Right lobe of liver (tissue), 6 donors: ENCODE results near the gene DLG2. TPM values are rescaled to one million over a fixed set of nuclear protein-coding genes. Genes with fewer than 3 reads are reported as not detected.
"Not testable (repeated sequence)": the region's sequence is repeated elsewhere in the genome, so short reads cannot be mapped to it uniquely, and the experiment has no call there.

Experiments used
- ATAC-seq, 4 donors: fragments of 200-7000 bp; cut with Tn5 transposase; one replicate each; pipeline ENCODE4 v1.9.1; 2020; ENCODE audit warnings: mild to moderate bottlenecking in 4 of 4, moderate library complexity in 4 of 4
- DNase-seq, 3 donors: peaks; one replicate each; pipeline ENCODE4 v3.0.0-alpha.2; 2020
- H3K27ac ChIP-seq, 3 donors: fragments of 200-600 bp; one replicate each; pipeline ENCODE4 v1.8.0; 2022
- H3K27me3 ChIP-seq, 2 donors: fragments of 200-600 bp; one replicate each; pipeline ENCODE4 v1.8.0; 2022
- H3K36me3 ChIP-seq, 4 donors: fragments of 200-600 bp; sonication (generic) in 1 of 4; one replicate each; pipeline versions ENCODE4 v1.5.1 to v1.8.0; 2017 to 2022; ENCODE audit warnings: control low read depth in 1 of 4
- H3K4me1 ChIP-seq, 4 donors: fragments of 200-600 bp; sonication (generic) in 1 of 4; one replicate each; pipeline versions ENCODE4 v1.5.1 to v1.8.0; 2017 to 2022; ENCODE audit warnings: control low read depth in 1 of 4
- H3K4me3 ChIP-seq, 3 donors: fragments of 200-600 bp; one replicate each; pipeline ENCODE4 v1.8.0; 2022
- H3K9me3 ChIP-seq, 4 donors: fragments of 200-600 bp; sonication (generic) in 1 of 4; one replicate each; pipeline versions ENCODE4 v1.5.1 to v1.8.0; 2017 to 2022; ENCODE audit warnings: control low read depth in 1 of 4
- CTCF ChIP-seq, 4 donors: fragments of 200-600 bp in 3 of 4; fragments of 450-650 bp in 1 of 4; IDR thresholded peaks; one replicate each; pipeline versions ENCODE4 v1.5.1 to v1.8.0; 2016 to 2022; ENCODE audit warnings: antibody characterized with exemption in 4 of 4, mild to moderate bottlenecking in 2 of 4
- POLR2A ChIP-seq: fragments of 450-650 bp; IDR thresholded peaks from one replicate; pipeline ENCODE4 v1.6.1; 2017; ENCODE audit warnings: antibody characterized with exemption, mild to moderate bottlenecking
- WGBS: methylation state at CpG from one replicate; pipeline ENCODE4 v1.1.6; 2018; ENCODE audit warnings: low coverage, low lambda C conversion rate; ENCODE audit not compliant: insufficient coverage; ENCODE audit errors: missing lambda C conversion rate; 5-methylcytosine and 5-hydroxymethylcytosine counted together
- intact Hi-C, 2 donors: fragments of 100-400 bp; cut with DNase I; formaldehyde crosslinking; loops; one replicate each; pipeline versions ENCODE4 v1.11.2 to v1.14.1; 2022
- total RNA-seq, 6 experiments: library from RNA; depleted of rRNA in 2 of 6; stranded (reverse); fragments of >200 nt in 2 of 6; fragmentation: NEBNext Ultra II Directional in 3 of 6; extraction: Animal tissue kit (Norgen Biotek cat#: 25700) in 3 of 6; gene quantifications; one replicate each; pipeline versions ENCODE4 v1.1.0 to v1.2.4, GENCODE V29; 2016 to 2023
- donor health status: DM: no; HTN: yes; CAD: no.
- donor health status: DM: no; HTN: no; CAD: no.
- donor health status: DM: no; HTN: no; CAD: no.
- donor health status: DM: no; HTN: yes; CAD: no.
- donor health status: DM: no; HTN: yes; CAD: no.

Gene DLG2
- total RNA-seq, 6 experiments from 2014 or later: 1.2 to 6.4 (median 2.5) TPM

DNA sequence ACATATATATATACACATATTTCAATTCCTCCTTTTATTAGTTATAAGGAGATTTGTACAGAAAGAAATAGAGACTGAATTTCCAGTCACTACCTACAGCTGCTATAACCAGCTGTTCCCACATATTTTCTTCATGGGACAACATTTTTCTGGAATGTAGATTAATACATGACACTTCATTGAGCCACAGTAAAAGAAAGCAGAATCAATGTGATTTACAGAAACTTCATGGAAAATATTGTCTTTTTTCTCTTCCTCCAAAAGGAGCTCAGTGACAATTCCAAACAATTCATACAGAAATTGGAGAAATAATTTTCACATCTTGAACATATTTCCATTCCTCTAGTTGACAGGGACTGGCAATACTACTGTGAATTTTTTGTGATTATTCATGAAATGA lies 249.2 kb downstream of the DLG2 start:
- no peak for DNase-seq
- intact Hi-C loops: no loop called here
- no peaks in the 10 kb centered on the region for H3K4me1 ChIP-seq

GRCh38 chr11:85359859-85360258 lies 267.3 kb downstream of the DLG2 start:
- TF ChIP-seq CTCF (IDR thresholded peaks at IDR 0.05) (no peak), POLR2A (no peak)
- H3K27me3 ChIP-seq: no peaks in the 10 kb centered on the region
- intact Hi-C loops: no loop called here
- DNase-seq: no peak
- ATAC-seq: no peak
- no peak overlapping the region for H3K27ac ChIP-seq
- no peaks in the 10 kb centered on the region for H3K36me3 ChIP-seq
- 71% methylated on average over 4 of the region's 6 CpGs for WGBS
- H3K4me3 ChIP-seq: no peak overlapping the region
- H3K4me1 ChIP-seq: no peaks in the 10 kb centered on the region
- H3K9me3 ChIP-seq: no peaks in the 10 kb centered on the region

More for the DNA sequence above, 249.2 kb downstream of the DLG2 start:
- Histone ChIP-seq H3K36me3 (no peaks in the 10 kb centered on the region), H3K27ac (no peak overlapping the region), H3K27me3 (no peaks in the 10 kb centered on the region), H3K9me3 (peaks cover 0 to 5% (median 0%) of the 10 kb centered on the region in 4 donors), H3K4me3 (no peak overlapping the region)
- no peak for TF ChIP-seq POLR2A
- TF ChIP-seq CTCF (IDR thresholded peaks at IDR 0.05): no peak
- no peak for ATAC-seq

DNA sequence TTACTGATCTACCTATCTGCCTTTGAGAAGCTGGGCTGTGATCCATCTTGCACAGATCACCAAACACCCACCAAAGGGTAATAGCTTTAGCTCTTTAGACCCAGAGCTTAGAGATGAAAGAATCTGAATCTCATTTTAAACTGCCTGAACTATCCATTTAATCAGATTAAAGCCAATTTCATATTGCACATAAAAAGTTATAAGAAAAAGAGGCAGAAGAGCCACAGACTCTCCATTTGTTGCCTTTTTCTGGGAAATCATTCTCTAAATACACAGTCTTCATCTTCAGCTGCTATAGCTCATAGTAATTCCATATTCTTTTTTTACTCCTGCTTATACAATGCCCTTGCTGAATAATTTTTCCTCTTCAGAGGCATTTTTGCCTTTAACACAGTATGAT lies 271.2 kb downstream of the DLG2 start:
- Histone ChIP-seq H3K4me3 (no peak overlapping the region), H3K4me1 (no peaks in the 10 kb centered on the region), H3K27ac (no peak overlapping the region), H3K9me3 (no peaks in the 10 kb centered on the region), H3K27me3 (no peaks in the 10 kb centered on the region), H3K36me3 (no peaks in the 10 kb centered on the region)
- intact Hi-C loops: no loop called here
- TF ChIP-seq CTCF (IDR thresholded peaks at IDR 0.05) (no peak), POLR2A (no peak)
- no peak for DNase-seq
- ATAC-seq: no peak

GRCh38 chr11:85349539-85349938 lies 277.6 kb downstream of the DLG2 start:
- 81% methylated on average over 2 of the region's 2 CpGs for WGBS
- H3K27me3 ChIP-seq, H3K4me3 ChIP-seq, H3K27ac ChIP-seq, H3K9me3 ChIP-seq, intact Hi-C loops, H3K36me3 ChIP-seq, DNase-seq, H3K4me1 ChIP-seq, ATAC-seq: not testable (repeated sequence)

DNA sequence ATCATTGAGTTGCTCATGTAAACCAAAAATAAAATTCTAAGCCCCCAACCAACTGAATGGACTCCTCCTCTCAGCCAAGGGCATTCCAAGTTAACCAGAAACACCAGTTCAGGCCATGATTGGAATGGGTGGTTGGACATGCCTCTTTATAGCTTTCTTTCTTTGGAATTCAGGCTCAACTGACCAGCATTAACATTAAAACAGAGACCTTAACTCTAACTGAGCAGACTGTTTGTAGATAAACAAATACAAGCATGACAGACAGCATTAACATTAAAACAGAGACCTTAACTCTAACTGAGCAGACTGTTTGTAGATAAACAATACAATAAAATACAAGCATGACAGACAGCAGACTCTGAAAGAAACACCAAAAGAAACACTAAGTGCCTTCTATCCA lies 278.2 kb downstream of the DLG2 start:
- intact Hi-C loops: no loop called here
- H3K36me3 ChIP-seq: no peaks in the 10 kb centered on the region
- DNase-seq: no peak
- ATAC-seq: no peak
- no peak overlapping the region for H3K4me3 ChIP-seq
- no peaks in the 10 kb centered on the region for H3K4me1 ChIP-seq
- H3K9me3 ChIP-seq: no peaks in the 10 kb centered on the region
- no peak for TF ChIP-seq CTCF (IDR thresholded peaks at IDR 0.05)
- TF ChIP-seq POLR2A: no peak
- H3K27ac ChIP-seq: no peak overlapping the region
- no peaks in the 10 kb centered on the region for H3K27me3 ChIP-seq
